SK-N-SH treated with all-trans-retinoic acid at 6 μM for 48 hours (cell line): ENCODE data around the gene ADAM10.
A peak's percentile ranks its signal among the peaks of the same experiment; 100 is the strongest.

Experiments
- ATAC-seq: fragments of 200-7000 bp; cut with Tn5 transposase; 3 replicates; pipeline ENCODE4 v1.9.1; 2020; ENCODE audit warnings: mild to moderate bottlenecking, moderate library complexity
- CSDC2 ChIP-seq: fragments of 250-450 bp; sonication (Bioruptor Pico); IDR thresholded peaks from 2 replicates; pipeline ENCODE4 v1.5.0; 2020; ENCODE audit warnings: mild to moderate bottlenecking, moderate library complexity
- GLIS3 ChIP-seq: fragments of 250-450 bp; sonication (Bioruptor Pico); IDR thresholded peaks from 2 replicates; pipeline ENCODE4 v1.5.0; 2020; ENCODE audit warnings: mild to moderate bottlenecking, moderate library complexity
- ISL1 ChIP-seq: fragments of 250-450 bp; sonication (Bioruptor Pico); IDR thresholded peaks from 2 replicates; pipeline ENCODE4 v2.1.2; 2022; ENCODE audit warnings: mild to moderate bottlenecking, moderate library complexity
- PPARA ChIP-seq: fragments of 250-450 bp; sonication (Bioruptor Pico); IDR thresholded peaks from 2 replicates; pipeline ENCODE4 v1.5.0; 2020; ENCODE audit warnings: mild to moderate bottlenecking, borderline replicate concordance
- SNAI2 ChIP-seq: fragments of 250-450 bp; sonication (Bioruptor Pico); IDR thresholded peaks from 2 replicates; pipeline ENCODE4 v1.5.0; 2020; ENCODE audit warnings: mild to moderate bottlenecking, moderate library complexity
- TOX ChIP-seq: fragments of 250-450 bp; sonication (Bioruptor Pico); IDR thresholded peaks from 2 replicates; pipeline ENCODE4 v1.8.0; 2021; ENCODE audit warnings: mild to moderate bottlenecking, moderate library complexity, borderline replicate concordance
- ZC3H10 ChIP-seq: fragments of 250-450 bp; sonication (Bioruptor Pico); IDR thresholded peaks from 2 replicates; pipeline ENCODE4 v1.5.1; 2021; ENCODE audit warnings: mild to moderate bottlenecking, moderate library complexity
- ZFP3 ChIP-seq: fragments of 250-450 bp; sonication (Bioruptor Pico); IDR thresholded peaks from 2 replicates; pipeline ENCODE4 v1.5.0; 2020; ENCODE audit warnings: mild to moderate bottlenecking, moderate library complexity
- ZFP30 ChIP-seq: fragments of 450-650 bp; formaldehyde crosslinking; IDR thresholded peaks from 2 replicates; pipeline ENCODE4 v1.5.0; 2022; ENCODE audit warnings: mild to moderate bottlenecking, moderate library complexity
- ZNF565 ChIP-seq: fragments of 450-650 bp; formaldehyde crosslinking; conservative IDR thresholded peaks from 2 replicates; pipeline ENCODE4 v1.5.0; 2020; ENCODE audit warnings: low read depth, mild to moderate bottlenecking, moderate library complexity
- ZNF70 ChIP-seq: fragments of 450-650 bp; formaldehyde crosslinking; IDR thresholded peaks from 2 replicates; pipeline ENCODE4 v1.5.0; 2020; ENCODE audit warnings: mild to moderate bottlenecking, moderate library complexity
- ZNF8 ChIP-seq: fragments of 450-650 bp; formaldehyde crosslinking; IDR thresholded peaks from 2 replicates; pipeline ENCODE4 v1.5.0; 2020; ENCODE audit warnings: mild to moderate bottlenecking, moderate library complexity
- TF ChIP-seq, protein P1 (sequence below): fragments of 250-450 bp; sonication (Bioruptor Pico); IDR thresholded peaks from 2 replicates; pipeline ENCODE4 v1.5.1; 2020; ENCODE audit warnings: low read depth, mild to moderate bottlenecking, moderate library complexity
- TF ChIP-seq, protein P2 (sequence below): fragments of 250-450 bp; sonication (Bioruptor Pico); IDR thresholded peaks from 2 replicates; pipeline ENCODE4 v1.5.0; 2020; ENCODE audit warnings: mild to moderate bottlenecking, moderate library complexity
- TF ChIP-seq, protein P3 (sequence below): fragments of 250-450 bp; sonication (Bioruptor Pico); IDR thresholded peaks from 2 replicates; pipeline ENCODE4 v1.5.1; 2021; ENCODE audit warnings: mild to moderate bottlenecking, moderate library complexity
- TF ChIP-seq, protein P4 (sequence below): fragments of 250-450 bp; sonication (Bioruptor Pico); IDR thresholded peaks from 2 replicates; pipeline ENCODE4 v1.8.0; 2020; ENCODE audit warnings: mild to moderate bottlenecking, moderate library complexity, borderline replicate concordance

The ADAM10 gene

GRCh38 chr15:58686286-58686685, 63.2 kb downstream of the ADAM10 start:
- ATAC-seq: no peak
- no peak for TF ChIP-seq ZFP30 (CRISPR knock-in tag)
- no peak for TF ChIP-seq ZC3H10 (CRISPR knock-in tag)
- no peak for TF ChIP-seq GLIS3 (CRISPR knock-in tag)
- TF ChIP-seq PPARA (CRISPR knock-in tag): no peak
- no peak for TF ChIP-seq SNAI2 (CRISPR knock-in tag)
- TF ChIP-seq ZNF8: no peak
- no peak for TF ChIP-seq TOX (CRISPR knock-in tag)

DNA sequence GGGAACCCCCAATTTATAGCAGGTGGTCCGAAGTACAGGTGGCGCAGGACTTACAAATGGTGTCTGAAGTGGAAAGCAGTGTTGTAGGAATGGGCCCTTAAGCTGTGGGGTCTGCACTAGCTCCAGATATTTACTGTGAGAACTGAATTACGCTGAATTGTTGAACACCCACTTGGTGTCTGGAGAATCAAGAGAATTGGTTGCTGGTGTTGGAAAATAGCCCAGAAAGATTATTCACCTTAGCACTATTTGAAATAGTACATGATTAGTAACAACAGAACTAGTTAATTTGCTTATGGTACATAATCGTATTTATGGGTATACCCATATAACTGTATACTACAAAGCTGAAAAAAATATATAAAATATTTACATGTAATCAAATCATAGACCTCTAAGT, 64.8 kb downstream of the ADAM10 start:
- ATAC-seq: no peak
- TF ChIP-seq ZNF8 (no peak), ZNF70 (CRISPR knock-in tag) (no peak)

DNA sequence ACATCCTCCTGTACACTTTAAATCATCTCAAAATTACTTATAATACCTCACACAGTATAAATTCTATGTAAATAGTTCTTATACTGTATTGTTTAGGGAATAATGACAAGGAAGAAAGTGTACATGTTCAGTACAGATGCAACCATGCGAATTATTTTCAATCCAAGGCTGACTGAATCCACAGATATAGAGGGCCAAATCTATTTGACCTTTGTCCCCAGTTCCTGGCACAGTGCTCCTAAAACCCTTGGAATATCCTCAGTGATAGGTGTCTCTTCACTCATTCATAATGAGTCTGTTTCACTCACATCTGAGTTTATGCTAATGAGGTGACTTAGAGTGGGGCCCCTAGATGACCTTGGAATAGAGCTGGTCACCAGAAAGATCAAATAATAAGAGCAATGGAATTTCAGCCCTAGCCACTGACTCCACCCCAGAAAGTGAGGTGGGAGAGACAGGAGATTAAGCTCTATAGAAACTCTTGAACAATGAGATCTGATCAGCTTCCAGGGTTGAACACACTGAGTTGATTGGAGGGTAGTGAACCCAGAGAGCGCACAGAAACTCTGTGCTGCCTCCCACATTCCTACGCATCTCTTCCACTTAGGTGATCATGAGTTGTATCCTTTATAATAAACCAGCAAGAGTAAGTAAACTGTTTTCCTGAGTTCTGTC, 65.3 kb downstream of the ADAM10 start:
- TF ChIP-seq ZNF565 (CRISPR knock-in tag): no peak
- TF ChIP-seq ZFP30 (CRISPR knock-in tag): no peak
- TF ChIP-seq ISL1 (CRISPR knock-in tag): no peak
- TF ChIP-seq, protein P1, sequence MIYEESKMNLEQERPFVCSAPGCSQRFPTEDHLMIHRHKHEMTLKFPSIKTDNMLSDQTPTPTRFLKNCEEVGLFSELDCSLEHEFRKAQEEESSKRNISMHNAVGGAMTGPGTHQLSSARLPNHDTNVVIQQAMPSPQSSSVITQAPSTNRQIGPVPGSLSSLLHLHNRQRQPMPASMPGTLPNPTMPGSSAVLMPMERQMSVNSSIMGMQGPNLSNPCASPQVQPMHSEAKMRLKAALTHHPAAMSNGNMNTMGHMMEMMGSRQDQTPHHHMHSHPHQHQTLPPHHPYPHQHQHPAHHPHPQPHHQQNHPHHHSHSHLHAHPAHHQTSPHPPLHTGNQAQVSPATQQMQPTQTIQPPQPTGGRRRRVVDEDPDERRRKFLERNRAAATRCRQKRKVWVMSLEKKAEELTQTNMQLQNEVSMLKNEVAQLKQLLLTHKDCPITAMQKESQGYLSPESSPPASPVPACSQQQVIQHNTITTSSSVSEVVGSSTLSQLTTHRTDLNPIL: no peak
- no peak for TF ChIP-seq GLIS3 (CRISPR knock-in tag)
- TF ChIP-seq, protein P2, sequence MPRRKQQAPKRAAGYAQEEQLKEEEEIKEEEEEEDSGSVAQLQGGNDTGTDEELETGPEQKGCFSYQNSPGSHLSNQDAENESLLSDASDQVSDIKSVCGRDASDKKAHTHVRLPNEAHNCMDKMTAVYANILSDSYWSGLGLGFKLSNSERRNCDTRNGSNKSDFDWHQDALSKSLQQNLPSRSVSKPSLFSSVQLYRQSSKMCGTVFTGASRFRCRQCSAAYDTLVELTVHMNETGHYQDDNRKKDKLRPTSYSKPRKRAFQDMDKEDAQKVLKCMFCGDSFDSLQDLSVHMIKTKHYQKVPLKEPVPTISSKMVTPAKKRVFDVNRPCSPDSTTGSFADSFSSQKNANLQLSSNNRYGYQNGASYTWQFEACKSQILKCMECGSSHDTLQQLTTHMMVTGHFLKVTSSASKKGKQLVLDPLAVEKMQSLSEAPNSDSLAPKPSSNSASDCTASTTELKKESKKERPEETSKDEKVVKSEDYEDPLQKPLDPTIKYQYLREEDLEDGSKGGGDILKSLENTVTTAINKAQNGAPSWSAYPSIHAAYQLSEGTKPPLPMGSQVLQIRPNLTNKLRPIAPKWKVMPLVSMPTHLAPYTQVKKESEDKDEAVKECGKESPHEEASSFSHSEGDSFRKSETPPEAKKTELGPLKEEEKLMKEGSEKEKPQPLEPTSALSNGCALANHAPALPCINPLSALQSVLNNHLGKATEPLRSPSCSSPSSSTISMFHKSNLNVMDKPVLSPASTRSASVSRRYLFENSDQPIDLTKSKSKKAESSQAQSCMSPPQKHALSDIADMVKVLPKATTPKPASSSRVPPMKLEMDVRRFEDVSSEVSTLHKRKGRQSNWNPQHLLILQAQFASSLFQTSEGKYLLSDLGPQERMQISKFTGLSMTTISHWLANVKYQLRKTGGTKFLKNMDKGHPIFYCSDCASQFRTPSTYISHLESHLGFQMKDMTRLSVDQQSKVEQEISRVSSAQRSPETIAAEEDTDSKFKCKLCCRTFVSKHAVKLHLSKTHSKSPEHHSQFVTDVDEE: no peak
- no peak for TF ChIP-seq ZFP3 (CRISPR knock-in tag)
- no peak for ATAC-seq

GRCh38 chr15:58682234-58682633, 67.3 kb downstream of the ADAM10 start:
- no peak for ATAC-seq
- TF ChIP-seq ZFP30 (CRISPR knock-in tag) (no peak), PPARA (CRISPR knock-in tag) (no peak), ZNF565 (CRISPR knock-in tag) (no peak), ZFP3 (CRISPR knock-in tag) (no peak), ZNF8 (no peak), SNAI2 (CRISPR knock-in tag) (no peak)
- TF ChIP-seq, protein P1: no peak
- TF ChIP-seq, protein P3, sequence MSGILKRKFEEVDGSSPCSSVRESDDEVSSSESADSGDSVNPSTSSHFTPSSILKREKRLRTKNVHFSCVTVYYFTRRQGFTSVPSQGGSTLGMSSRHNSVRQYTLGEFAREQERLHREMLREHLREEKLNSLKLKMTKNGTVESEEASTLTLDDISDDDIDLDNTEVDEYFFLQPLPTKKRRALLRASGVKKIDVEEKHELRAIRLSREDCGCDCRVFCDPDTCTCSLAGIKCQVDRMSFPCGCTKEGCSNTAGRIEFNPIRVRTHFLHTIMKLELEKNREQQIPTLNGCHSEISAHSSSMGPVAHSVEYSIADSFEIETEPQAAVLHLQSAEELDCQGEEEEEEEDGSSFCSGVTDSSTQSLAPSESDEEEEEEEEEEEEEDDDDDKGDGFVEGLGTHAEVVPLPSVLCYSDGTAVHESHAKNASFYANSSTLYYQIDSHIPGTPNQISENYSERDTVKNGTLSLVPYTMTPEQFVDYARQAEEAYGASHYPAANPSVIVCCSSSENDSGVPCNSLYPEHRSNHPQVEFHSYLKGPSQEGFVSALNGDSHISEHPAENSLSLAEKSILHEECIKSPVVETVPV (CRISPR knock-in tag): no peak

DNA sequence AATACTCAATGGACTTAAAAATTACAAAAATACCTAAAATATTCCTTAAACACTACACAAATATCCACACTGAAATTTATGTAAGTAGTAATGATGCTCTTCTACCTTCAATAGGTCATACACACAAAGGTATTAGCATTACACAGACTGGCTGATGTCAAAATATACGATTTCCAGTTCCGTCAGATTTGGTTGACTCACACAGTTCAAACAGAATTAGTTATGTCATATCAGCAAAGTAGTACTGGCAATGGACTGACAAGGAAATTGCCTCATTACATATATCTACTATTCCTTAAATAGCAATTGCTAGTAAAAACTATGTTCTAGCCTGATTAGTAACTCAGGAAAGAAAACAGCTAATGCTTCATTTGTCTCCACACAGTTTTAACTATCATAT, 70.8 kb downstream of the ADAM10 start:
- TF ChIP-seq PPARA (CRISPR knock-in tag): no peak
- TF ChIP-seq ZNF70 (CRISPR knock-in tag): peak; percentile 73; the same call in 1 of the 2 replicates
- no peak for TF ChIP-seq ZC3H10 (CRISPR knock-in tag)
- TF ChIP-seq, protein P4, sequence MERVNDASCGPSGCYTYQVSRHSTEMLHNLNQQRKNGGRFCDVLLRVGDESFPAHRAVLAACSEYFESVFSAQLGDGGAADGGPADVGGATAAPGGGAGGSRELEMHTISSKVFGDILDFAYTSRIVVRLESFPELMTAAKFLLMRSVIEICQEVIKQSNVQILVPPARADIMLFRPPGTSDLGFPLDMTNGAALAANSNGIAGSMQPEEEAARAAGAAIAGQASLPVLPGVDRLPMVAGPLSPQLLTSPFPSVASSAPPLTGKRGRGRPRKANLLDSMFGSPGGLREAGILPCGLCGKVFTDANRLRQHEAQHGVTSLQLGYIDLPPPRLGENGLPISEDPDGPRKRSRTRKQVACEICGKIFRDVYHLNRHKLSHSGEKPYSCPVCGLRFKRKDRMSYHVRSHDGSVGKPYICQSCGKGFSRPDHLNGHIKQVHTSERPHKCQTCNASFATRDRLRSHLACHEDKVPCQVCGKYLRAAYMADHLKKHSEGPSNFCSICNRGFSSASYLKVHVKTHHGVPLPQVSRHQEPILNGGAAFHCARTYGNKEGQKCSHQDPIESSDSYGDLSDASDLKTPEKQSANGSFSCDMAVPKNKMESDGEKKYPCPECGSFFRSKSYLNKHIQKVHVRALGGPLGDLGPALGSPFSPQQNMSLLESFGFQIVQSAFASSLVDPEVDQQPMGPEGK (CRISPR knock-in tag): no peak
- no peak for TF ChIP-seq CSDC2
- ATAC-seq: no peak
